ENCODE measurements around the gene CERS6. TPM values are rescaled to one million over a fixed set of nuclear protein-coding genes. Genes with fewer than 3 reads are reported as not detected.
"Not testable (repeated sequence)": the region's sequence is repeated elsewhere in the genome, so short reads cannot be mapped to it uniquely, and the experiment has no call there.

Gene CERS6
- total RNA-seq, 4 donors from 2014 or later: 25.9 to 57.2 (median 35.8) TPM

- DNase-seq (ENCODE audit: low spot score) (no peak), ATAC-seq (ENCODE audit: low FRiP score) (no peak)
- TF ChIP-seq CTCF (IDR thresholded peaks at IDR 0.05): no peak
Observed at GRCh38 chr2:168652997-168653921, 197.2 kb downstream of the CERS6 start.

GRCh38 chr2:168654705-168655104 lies 198.6 kb downstream of the CERS6 start:
- ATAC-seq (ENCODE audit: low FRiP score) (no peak), DNase-seq (ENCODE audit: low spot score) (no peak)
- TF ChIP-seq CTCF (IDR thresholded peaks at IDR 0.05): no peak

GRCh38 chr2:168655207-168655606 lies 199.1 kb downstream of the CERS6 start:
- ATAC-seq (ENCODE audit: low FRiP score) (no peak), DNase-seq (ENCODE audit: low spot score) (no peak)
- TF ChIP-seq CTCF (IDR thresholded peaks at IDR 0.05): no peak

- not testable (repeated sequence) for DNase-seq (ENCODE audit: low spot score); ATAC-seq (ENCODE audit: low FRiP score)
Observed at GRCh38 chr2:168657378-168657777, 201.3 kb downstream of the CERS6 start.

- DNase-seq (ENCODE audit: low spot score) (no peak), ATAC-seq (ENCODE audit: low FRiP score) (no peak)
- TF ChIP-seq CTCF (IDR thresholded peaks at IDR 0.05): no peak
Observed at GRCh38 chr2:168658706-168659105, 202.6 kb downstream of the CERS6 start.

- DNase-seq (ENCODE audit: low spot score) (no peak), ATAC-seq (ENCODE audit: low FRiP score) (no peak)
- TF ChIP-seq CTCF (IDR thresholded peaks at IDR 0.05): no peak
Observed at GRCh38 chr2:168660870-168661862, 205.1 kb downstream of the CERS6 start.

- DNase-seq (ENCODE audit: low spot score): no peak
- TF ChIP-seq CTCF (IDR thresholded peaks at IDR 0.05): no peak
- ATAC-seq (ENCODE audit: low FRiP score): no peak
Observed at GRCh38 chr2:168661863-168662256, 205.8 kb downstream of the CERS6 start.
